Left lung (tissue), 10 donors: Measurements from ENCODE around the gene DNAJC5. TPM values are rescaled to one million over a fixed set of nuclear protein-coding genes. Genes with fewer than 3 reads are reported as not detected.

ENCODE experiments used
- ATAC-seq: fragments of 200-7000 bp; cut with Tn5 transposase; one replicate; pipeline ENCODE4 v1.9.1; 2020; ENCODE audit warnings: moderate library complexity
- DNase-seq, 4 donors: peaks; one replicate each; pipeline ENCODE4 v3.0.0-alpha.2; 2013 to 2020
- H3K27ac ChIP-seq, 2 donors: fragments of 200-600 bp; sonication (generic) in 1 of 2; one replicate each; pipeline versions ENCODE4 v1.5.0 to v1.8.0; 2020 to 2021
- H3K27me3 ChIP-seq, 2 donors: fragments of 200-600 bp; sonication (generic) in 1 of 2; one replicate each; pipeline versions ENCODE4 v1.5.0 to v1.8.0; 2020 to 2021
- H3K36me3 ChIP-seq, 2 donors: fragments of 200-600 bp; sonication (generic) in 1 of 2; one replicate each; pipeline versions ENCODE4 v1.5.0 to v1.8.0; 2020 to 2021
- H3K4me1 ChIP-seq, 2 donors: fragments of 200-600 bp; one replicate each; pipeline ENCODE4 v1.8.0; 2021
- H3K4me3 ChIP-seq, 2 donors: fragments of 200-600 bp; sonication (generic) in 1 of 2; one replicate each; pipeline versions ENCODE4 v1.5.0 to v1.8.0; 2020 to 2021; ENCODE audit warnings: mild to moderate bottlenecking in 1 of 2
- H3K9me3 ChIP-seq, 2 donors: fragments of 200-600 bp; sonication (generic) in 1 of 2; one replicate each; pipeline versions ENCODE4 v1.5.0 to v1.8.0; 2020 to 2021
- CTCF ChIP-seq, 2 donors: fragments of 200-600 bp; sonication (generic) in 1 of 2; IDR thresholded peaks; one replicate each; pipeline versions ENCODE4 v1.5.0 to v1.8.0; 2021; ENCODE audit warnings: antibody characterized with exemption in 2 of 2
- intact Hi-C, 2 donors: fragments of 100-400 bp; cut with DNase I; formaldehyde crosslinking; loops; one replicate each; pipeline versions ENCODE4 v1.11.2 to v1.14.2; 2022
- polyA plus RNA-seq, 6 donors: library from polyadenylated mRNA; unstranded; fragments of 120-200 nt; gene quantifications; one replicate each; pipeline ENCODE4 v1.2.1, GENCODE V29; 2013; ENCODE audit not compliant: insufficient read length in 6 of 6
- total RNA-seq, 2 donors: library from RNA; stranded (reverse); fragmentation: NEBNext Ultra II Directional; extraction: Animal tissue kit (Norgen Biotek cat#: 25700); gene quantifications; one replicate each; pipeline ENCODE4 v1.2.1, GENCODE V29; 2021
- donor health status: DM: no; HTN: yes; CAD: no.
- donor health status: DM: no; HTN: no; CAD: no.

DNAJC5 gene
- total and polyA plus RNA-seq, 8 donors, result 17.5 to 59.5 (median 25.3) TPM

- peaks cover 0 to 56% of the 10 kb centered on the region in 2 donors for H3K36me3 ChIP-seq
- ATAC-seq (no peak), DNase-seq (peak in 1 of 4 donors; percentile 60)
- peaks cover 0 to 9% of the 10 kb centered on the region in 2 donors for H3K4me1 ChIP-seq
- H3K4me3 ChIP-seq, result no peak overlapping the region
- intact Hi-C loops, result no loop called here
- peaks cover 0 to 3% of the 10 kb centered on the region in 2 donors for H3K9me3 ChIP-seq
- no peaks in the 10 kb centered on the region for H3K27me3 ChIP-seq
- TF ChIP-seq CTCF (IDR thresholded peaks at IDR 0.05), result no peak
- no peak overlapping the region for H3K27ac ChIP-seq
These were observed 22.9 kb downstream of the DNAJC5 start for GRCh38 chr20:63917811-63918210.

DNA sequence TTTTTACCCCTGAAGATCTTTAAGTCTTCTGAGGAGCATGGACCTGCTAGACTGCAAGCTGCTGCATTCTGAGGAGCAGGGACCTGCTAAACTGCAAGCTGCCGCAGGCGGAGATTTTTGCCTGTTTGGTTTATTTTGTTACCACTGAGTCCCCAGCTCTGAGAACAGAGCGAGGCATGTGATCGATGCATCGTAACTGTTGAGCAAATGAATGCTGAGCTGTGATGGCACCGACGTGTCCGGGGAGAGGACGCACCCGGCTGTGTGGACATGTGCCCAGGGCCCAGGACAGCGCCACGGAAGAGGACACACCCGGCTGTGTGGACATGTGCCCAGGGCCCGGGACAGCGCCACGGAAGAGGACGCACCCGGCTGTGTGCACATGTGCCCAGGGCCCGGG lies 24.2 kb downstream of the DNAJC5 start:
- H3K36me3 ChIP-seq, result peaks cover 0 to 57% of the 10 kb centered on the region in 2 donors
- H3K4me1 ChIP-seq, result no peaks in the 10 kb centered on the region
- peaks cover 0 to 3% of the 10 kb centered on the region in 2 donors for H3K9me3 ChIP-seq
- intact Hi-C loops, result no loop called here
- no peak for TF ChIP-seq CTCF (IDR thresholded peaks at IDR 0.05)
- no peak overlapping the region for H3K4me3 ChIP-seq
- no peaks in the 10 kb centered on the region for H3K27me3 ChIP-seq
- DNase-seq, result no peak
- no peak overlapping the region for H3K27ac ChIP-seq
- no peak for ATAC-seq

DNA sequence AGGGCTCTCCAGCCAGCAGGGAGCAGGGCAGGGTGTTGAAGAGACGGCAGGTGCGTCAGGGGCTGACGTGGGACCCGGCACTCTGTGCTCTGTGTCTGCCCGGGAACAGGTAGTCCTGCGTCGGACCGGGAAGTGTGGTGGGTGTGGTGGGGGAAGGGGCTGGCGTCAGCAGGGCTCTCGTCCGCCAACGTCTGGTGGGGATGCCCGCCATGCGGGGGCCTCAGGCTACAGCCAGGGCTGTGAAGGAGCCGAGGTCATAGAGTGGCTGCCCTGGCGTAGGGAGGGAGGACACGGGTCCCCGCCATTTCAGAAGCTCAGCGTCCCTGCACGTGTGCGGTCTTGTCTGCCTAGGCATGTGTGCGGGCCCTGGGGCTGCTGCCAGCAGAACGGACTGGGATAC lies 25.3 kb downstream of the DNAJC5 start:
- Histone ChIP-seq H3K4me1 (no peaks in the 10 kb centered on the region), H3K27ac (no peak overlapping the region), H3K36me3 (peaks cover 0 to 62% of the 10 kb centered on the region in 2 donors), H3K4me3 (no peak overlapping the region), H3K27me3 (no peaks in the 10 kb centered on the region), H3K9me3 (peaks cover 0 to 3% of the 10 kb centered on the region in 2 donors)
- intact Hi-C loops, result no loop called here
- ATAC-seq (no peak), DNase-seq (no peak)
- TF ChIP-seq CTCF (IDR thresholded peaks at IDR 0.05), result no peak

DNA sequence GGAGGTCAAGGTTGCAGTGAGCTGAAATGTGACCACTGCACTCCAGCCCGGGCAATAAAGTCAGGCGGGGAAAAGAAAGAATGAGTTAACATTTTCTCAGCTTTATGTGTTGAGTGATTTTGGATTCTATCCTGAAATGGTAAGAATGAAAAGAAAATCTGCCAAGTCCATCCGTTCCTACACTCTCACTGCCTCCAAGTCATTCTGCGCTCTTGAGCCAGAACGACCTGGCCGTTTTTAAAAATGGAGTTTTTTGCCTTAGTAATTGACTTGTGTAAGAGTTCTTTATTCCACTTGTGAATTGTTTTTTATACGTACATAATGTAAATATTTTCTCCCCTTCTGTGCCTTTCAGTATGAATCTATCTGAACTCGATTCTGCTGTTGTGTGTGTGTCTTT lies 28.7 kb downstream of the DNAJC5 start:
- intact Hi-C loops, result no loop called here
- no peaks in the 10 kb centered on the region for H3K4me1 ChIP-seq
- no peak for TF ChIP-seq CTCF (IDR thresholded peaks at IDR 0.05)
- peaks cover 0 to 63% of the 10 kb centered on the region in 2 donors for H3K36me3 ChIP-seq
- H3K9me3 ChIP-seq, result no peaks in the 10 kb centered on the region
- H3K4me3 ChIP-seq, result no peak overlapping the region
- H3K27me3 ChIP-seq, result no peaks in the 10 kb centered on the region
- ATAC-seq (no peak), DNase-seq (no peak)
- no peak overlapping the region for H3K27ac ChIP-seq

DNA sequence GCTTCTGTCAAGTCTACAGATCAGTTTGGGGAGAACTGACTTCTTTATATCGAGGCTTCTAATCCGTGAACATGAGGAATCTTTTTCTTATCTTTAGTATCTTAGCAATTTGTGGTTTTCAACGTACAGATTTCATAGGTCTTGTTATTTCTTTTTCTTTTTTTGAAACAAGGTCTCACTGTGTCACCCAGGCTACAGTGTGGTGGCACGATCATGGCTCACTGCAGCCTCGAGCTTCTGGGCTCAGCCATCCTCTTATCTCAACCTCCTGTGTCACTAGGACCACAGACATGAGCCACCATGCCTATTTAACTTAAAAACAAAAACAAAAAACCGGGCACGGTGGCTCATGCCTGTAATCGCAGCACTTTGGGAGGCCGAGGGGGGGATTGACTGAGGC lies 29.3 kb downstream of the DNAJC5 start:
- H3K4me3 ChIP-seq, result no peak overlapping the region
- no peaks in the 10 kb centered on the region for H3K4me1 ChIP-seq
- no peak for ATAC-seq
- intact Hi-C loops, result no loop called here
- H3K27ac ChIP-seq, result no peak overlapping the region
- H3K36me3 ChIP-seq, result peaks cover 0 to 63% of the 10 kb centered on the region in 2 donors
- H3K9me3 ChIP-seq, result no peaks in the 10 kb centered on the region
- DNase-seq, result no peak
- H3K27me3 ChIP-seq, result no peaks in the 10 kb centered on the region
- no peak for TF ChIP-seq CTCF (IDR thresholded peaks at IDR 0.05)
